Measurements from ENCODE around the gene AUTS2.
A peak's percentile ranks its signal among the peaks of the same experiment; 100 is the strongest.

Gene AUTS2

GRCh38 chr7:69593511-69593910 is 4.8 kb upstream of the AUTS2 start:
- TF ChIP-seq CTCF (IDR thresholded peaks at IDR 0.05; ENCODE audit: control insufficient read depth, extremely low read depth, insufficient read depth) = no peak
- H3K4me3 ChIP-seq (ENCODE audit: low read depth, low read length) = no peak overlapping the region
- no peak for DNase-seq (ENCODE audit: low read depth)

GRCh38 chr7:69595415-69595814 is 2.9 kb upstream of the AUTS2 start:
- no peak for TF ChIP-seq CTCF (IDR thresholded peaks at IDR 0.05; ENCODE audit: control insufficient read depth, extremely low read depth, insufficient read depth)
- DNase-seq (ENCODE audit: low read depth) = no peak
- no peak overlapping the region for H3K4me3 ChIP-seq (ENCODE audit: low read depth, low read length)

- no peak for DNase-seq (ENCODE audit: low read depth)
- H3K4me3 ChIP-seq (ENCODE audit: low read depth, low read length) = no peak overlapping the region
- TF ChIP-seq CTCF (IDR thresholded peaks at IDR 0.05; ENCODE audit: control insufficient read depth, extremely low read depth, insufficient read depth) = no peak
These were observed 2.2 kb upstream of the AUTS2 start for GRCh38 chr7:69596056-69596455.

GRCh38 chr7:69596723-69597277 is 1.5 kb upstream of the AUTS2 start:
- no peak overlapping the region for H3K4me3 ChIP-seq (ENCODE audit: low read depth, low read length)
- no peak for DNase-seq (ENCODE audit: low read depth)
- no peak for TF ChIP-seq CTCF (IDR thresholded peaks at IDR 0.05; ENCODE audit: control insufficient read depth, extremely low read depth, insufficient read depth)

- no peak for DNase-seq (ENCODE audit: low read depth)
- TF ChIP-seq CTCF (IDR thresholded peaks at IDR 0.05; ENCODE audit: control insufficient read depth, extremely low read depth, insufficient read depth) = no peak
- peak overlapping the region; percentile 21 for H3K4me3 ChIP-seq (ENCODE audit: low read depth, low read length)
These were observed 798 bp upstream of the AUTS2 start for GRCh38 chr7:69597278-69598076.

- DNase-seq (ENCODE audit: low read depth) = no peak
- H3K4me3 ChIP-seq (ENCODE audit: low read depth, low read length) = peak overlapping the region; percentile 53
- no peak for TF ChIP-seq CTCF (IDR thresholded peaks at IDR 0.05; ENCODE audit: control insufficient read depth, extremely low read depth, insufficient read depth)
These were observed 411 bp downstream of the AUTS2 start for GRCh38 chr7:69598487-69599285.

Measured in LNCaP clone FGC (cell line).